Stimulated activated naive CD4-positive, alpha-beta T cell (primary cell): ENCODE results near the gene PHKB.
"Not testable (repeated sequence)": the region's sequence is repeated elsewhere in the genome, so short reads cannot be mapped to it uniquely, and the experiment has no call there.

ENCODE experiments used
- DNase-seq, 6 experiments: peaks; one replicate each; lab custom pipeline; 2025; lab: John Stamatoyannopoulos, UW

PHKB gene

DNA sequence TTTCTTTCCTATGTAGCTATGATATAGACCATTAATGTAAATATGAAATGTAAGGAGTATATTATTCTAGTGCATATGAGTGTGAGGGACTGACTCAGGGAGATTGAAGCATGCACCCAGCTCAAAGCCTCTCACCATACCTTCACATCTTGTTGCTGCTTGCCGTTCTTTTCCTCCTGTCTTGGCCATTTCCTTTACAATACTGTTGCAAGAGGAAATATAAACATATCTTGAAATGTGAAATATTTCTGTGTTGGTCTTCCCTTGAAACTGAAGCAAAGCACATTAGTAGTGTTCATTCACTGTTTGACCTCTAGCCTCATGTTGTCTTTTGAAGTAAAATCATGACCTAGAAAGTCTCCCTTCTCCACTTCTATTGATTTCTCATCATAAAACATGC lies 46.6 kb downstream of the PHKB start:
- no peak for DNase-seq

DNA sequence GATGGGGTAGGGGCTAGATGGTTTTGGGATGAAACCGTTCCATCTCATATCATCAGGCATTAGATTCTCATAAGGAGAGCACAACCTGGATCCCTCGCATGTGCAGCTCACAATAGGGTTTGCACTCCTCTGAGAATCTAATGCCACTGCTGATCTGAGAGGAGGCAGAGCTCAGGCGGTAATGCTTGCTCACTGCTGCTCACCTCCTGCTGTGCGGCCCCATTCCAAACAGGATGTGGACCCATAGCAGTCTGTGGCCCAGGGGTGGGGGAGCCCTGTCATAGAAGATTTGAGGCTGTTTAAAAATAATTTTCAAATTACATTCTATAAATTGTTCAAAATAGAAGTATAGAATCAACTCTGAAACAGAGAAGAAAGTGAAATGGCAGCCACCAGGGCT lies 50.8 kb downstream of the PHKB start:
- no peak for DNase-seq

DNA sequence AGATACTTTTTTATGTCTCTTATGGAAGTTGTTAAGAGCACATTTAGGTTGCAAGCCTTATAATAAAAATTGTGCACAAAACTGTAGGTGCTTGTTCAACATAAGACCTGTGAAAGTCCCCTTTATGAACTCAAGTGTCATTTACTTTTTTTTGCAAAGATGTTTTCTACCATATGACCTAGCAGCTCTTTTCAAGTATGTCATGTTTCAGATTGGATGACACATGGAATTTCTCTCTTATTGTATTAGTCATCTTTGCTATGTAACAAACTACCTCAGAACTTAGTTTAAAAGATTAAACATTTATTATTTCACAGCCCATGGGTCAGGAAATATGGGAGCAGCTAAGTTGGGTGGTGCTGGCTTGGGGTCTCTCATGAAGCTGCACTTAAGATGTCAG lies 57.9 kb downstream of the PHKB start:
- no peak for DNase-seq

DNA sequence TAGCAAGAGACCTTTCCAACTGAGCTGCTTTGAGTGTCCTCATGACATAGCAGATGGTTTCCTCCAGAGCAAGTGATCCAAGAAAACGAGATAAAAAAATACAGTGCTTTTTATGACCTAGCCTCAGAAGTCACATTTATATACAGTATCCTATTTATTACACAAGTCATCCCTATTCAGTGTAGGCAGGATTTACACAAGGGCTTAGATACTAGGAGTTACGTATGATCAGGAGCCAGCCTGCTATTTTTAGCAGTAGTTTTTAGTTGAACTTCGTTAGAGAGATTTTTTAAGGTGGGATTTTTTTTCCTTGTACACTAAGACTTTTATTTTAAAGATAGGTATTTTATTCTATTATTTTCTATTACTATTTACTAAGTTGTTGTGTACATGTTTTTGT lies 58.4 kb downstream of the PHKB start:
- DNase-seq: no peak

DNA sequence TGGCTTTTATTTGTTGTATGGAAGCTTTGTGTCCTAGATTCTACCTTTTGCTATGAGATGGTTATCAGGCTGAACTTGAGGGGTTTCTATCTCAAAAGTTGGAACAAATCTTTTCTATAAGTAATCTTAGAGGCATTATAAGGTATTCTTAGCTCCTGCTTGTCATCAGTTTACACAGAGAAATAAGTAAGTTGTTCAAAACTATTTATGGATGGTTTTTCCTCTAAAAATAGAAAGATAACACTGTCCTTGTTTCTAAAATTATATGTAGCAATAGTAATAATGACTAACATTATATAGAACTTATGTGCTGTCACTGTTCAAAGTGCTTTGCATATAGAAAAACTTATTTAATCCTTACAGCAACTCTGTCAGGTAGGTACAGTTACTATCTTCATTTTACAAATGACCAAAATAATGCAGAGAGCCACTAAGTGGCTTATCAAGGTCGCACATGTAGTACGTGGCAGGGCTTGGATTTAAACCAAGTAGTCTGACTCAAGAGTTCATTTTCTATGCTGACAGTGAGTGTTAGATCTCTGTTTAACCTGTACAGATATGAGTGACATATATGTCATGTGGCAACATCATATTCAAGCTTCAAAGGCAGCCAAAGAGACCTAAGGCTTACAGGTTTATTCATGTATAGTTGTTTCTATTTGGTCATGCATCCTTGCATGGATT lies 59.0 kb downstream of the PHKB start:
- no peak for DNase-seq

DNA sequence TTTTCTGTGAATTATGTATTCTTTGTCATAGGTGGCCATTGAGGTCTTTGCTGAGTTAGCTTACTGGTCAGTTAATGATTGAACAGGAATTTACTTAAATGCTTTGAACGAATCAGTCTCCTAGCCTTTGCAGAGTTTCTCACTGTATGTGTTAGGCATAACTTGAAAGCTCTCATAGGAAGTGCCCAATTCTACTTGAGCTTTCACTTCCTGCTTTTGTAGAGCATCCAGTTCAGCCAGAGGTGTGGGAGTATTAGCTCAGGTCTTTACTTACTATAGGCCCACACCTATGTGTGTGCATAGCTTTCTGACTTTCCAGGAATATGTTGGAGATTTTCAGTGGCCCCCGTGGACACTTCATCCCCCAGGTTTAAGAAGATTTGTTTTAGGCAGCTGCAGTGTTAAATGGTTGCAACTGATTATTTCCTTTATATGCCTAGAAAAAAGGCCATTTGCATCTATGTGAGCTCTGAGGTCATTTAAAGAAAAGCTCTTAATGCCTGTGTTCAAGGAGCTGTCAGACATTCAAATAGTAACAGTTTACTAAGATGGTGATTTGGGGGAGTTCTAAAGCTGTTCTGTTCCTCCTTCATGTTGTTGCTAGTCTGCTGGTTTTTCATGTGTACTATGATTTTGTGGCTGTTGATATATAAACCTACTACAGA lies 62.3 kb downstream of the PHKB start:
- DNase-seq: no peak

DNA sequence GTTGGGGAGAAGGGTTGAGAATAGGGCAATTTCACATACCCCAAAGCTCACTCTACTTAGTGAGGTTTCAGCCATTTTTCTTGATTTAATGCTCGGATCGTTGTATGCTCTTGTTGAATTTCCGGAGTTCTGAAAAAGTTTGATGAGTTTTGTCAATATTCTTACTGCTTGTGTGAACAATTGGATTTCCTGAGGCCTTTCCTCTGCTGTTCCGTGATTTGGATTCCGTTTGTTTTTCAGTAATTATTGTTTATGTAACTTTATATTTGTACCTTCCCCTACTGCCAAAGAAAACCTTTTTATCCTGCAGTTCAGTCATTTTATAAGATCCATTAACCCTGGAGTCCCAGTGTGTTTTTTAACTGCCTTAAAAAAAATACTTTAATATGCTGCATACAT lies 62.9 kb downstream of the PHKB start:
- no peak for DNase-seq

DNA sequence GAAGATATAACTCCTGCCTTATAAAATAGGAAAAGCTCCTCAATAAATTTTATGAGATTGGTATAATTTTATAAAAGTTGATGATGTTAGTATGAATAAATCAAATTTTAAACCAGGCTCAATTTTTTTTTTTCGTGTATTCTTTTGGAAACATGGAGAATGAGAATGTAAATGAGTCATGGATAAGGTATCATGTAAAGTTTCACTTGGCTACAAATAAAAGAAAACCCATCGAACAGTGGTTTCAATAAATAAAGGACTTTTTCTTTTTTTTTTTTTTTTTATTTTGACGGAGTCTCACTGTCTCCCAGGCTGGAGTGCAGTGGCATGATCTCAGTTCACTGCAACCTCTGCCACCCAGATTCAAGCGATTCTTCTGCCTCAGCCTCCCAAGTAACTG lies 67.3 kb downstream of the PHKB start:
- DNase-seq: no peak

DNA sequence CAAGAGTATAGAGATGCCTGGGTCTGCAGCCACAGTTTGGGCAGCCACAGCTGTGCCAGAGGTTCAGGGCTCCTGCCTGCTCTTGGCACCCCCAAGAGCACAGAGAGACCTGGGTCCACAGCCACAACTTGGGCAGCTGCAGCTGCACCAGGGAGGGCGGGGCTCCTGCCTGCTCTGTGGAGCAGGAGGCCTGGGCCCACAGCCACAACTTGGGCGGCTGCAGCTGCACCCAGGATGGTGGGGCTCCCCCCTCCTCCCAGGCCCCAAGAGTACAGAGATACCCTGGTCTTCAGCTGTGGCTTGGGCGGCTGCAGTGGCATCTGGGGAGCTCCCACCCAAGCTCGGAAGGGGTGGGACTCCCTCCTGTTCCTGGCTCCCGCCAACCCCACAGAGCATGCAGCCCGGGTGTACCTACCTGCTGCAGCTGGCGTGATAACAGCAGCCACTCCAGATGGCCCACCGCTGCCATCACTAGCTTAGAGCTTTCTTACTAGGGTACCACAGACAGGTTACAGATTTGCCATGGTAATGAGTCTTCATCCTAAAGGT lies 72.7 kb downstream of the PHKB start:
- no peak for DNase-seq

DNA sequence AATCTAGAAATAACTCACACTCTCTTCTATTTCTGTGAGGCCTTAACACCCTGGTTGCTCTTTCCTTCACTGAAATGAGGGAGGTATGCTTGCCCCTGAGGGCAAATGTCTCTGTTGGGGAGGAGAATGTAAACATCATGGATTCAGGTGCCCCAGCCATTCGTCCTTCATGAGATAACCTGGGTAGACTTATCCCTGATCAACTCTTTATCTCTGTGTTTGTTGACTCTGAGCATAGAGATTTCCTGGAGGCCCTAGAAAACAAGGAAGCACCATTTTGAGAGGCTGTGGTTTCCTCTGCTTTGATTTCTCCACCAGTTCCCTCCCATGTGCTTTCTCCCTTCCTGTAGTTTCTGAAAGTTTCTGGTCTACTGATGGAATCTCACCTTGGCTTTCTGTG lies 77.3 kb downstream of the PHKB start:
- DNase-seq: no peak

DNA sequence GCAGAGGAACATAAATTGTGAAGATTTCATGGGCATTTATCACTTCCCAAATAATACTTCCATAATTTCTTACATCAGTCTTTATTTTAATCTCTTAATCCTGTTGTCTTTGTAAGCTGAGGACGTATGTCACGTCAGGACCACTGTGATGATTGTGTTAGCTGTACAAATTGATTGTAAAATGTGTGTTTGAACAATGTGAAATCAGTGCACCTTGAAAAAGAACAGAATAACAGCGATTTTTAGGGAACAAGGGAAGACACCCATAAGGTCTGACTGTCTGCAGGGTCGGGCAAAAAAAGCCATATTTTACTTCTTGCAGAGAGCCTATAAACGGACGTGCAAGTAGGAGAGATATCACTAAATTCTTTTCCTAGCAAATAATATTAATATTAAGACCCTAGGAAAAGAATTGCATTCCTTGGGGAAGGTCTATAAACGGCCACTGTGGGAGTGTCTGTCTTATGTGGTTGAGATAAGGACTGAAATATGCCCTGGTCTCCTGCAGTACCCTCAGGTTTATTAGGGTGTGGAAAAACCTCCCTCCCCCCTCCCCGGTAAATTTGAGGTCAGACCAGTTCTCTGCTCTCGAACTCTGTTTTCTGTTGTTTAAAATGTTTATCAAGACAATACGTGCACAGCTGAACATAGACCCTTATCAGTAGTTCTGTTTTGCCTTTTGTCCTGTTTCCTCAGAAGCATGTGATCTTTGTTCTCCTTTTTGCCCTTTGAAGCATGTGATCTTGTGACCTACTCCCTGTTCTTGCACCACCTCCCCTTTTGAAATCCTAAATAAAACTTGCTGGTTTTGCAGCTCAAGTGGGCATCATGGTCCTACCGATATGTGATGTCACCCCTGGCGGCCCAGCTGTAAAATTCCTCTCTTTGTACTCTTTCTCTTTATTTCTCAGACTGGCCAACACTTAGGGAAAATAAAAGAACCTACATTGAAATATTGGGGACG lies 78.9 kb downstream of the PHKB start:
- DNase-seq: not testable (repeated sequence)

DNA sequence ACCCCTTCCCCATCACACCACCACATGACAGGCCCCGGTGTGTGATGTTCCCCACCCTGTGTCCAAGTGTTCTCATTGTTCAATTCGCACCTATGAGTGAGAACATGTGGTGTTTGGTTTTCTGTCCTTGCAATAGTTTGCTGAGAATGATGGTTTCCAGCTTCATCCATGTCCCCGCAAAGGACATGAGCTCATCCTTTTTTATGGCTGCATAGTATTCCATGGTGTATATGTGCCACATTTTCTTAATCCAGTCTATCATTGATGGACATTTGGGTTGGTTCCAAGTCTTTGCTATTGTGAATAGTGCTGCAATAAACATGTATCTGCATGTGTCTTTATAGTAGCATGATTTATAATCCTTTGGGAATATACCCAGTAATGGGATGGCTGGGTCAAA lies 80.0 kb downstream of the PHKB start:
- not testable (repeated sequence) for DNase-seq

DNA sequence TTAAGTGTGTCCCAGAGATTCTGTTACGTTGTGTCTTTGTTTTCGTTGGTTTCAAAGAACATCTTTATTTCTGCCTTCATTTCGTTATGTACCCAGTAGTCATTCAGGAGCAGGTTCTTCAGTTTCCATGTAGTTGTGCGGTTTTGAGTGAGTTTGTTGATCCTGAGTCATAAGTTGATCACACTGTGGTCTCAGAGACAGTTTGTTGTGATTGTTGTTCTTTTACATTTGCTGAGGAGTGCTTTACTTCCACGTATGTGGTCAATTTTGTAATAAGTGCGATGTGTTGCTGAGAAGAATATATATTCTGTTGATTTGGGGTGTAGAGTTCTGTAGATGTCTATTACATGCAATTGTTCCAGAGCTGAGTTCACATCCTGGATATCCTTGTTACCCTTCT lies 83.1 kb downstream of the PHKB start:
- DNase-seq: not testable (repeated sequence)

DNA sequence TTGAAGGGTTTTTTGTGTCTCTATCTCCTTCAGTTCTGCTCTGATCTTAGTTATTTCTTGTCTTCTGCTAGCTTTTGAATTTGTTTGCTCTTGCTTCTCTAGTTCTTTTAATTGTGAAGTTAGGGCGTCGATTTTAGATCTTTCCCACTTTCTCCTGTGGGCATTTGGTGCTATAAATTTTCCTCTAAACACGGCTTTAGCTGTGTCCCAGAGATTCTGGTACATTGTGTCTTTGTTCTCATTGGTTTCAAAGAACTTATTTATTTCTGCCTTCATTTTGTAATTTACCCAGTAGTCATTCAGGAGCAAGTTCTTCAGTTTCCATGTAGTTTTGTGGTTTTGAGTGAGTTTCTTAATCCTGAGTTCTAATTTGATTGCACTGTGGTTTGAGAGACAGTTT lies 90.1 kb downstream of the PHKB start:
- DNase-seq: not testable (repeated sequence)

DNA sequence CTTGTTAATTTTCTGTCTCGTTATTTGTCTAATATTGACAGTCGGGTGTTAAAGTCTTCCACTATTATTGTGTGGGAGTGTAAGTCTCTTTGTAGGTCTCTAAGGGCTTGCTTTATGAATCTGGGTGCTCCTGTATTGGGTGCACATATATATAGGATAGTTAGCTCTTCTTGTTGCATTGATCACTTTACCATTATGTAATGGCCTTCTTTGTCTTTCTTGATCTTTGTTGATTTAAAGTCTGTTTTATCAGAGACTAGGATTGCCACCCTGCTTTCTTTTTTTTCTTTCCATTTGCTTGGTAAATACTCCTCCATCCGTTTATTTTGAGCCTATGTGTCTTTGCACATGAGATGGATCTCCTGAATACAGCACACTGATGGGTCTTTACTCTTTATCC lies 90.6 kb downstream of the PHKB start:
- not testable (repeated sequence) for DNase-seq

DNA sequence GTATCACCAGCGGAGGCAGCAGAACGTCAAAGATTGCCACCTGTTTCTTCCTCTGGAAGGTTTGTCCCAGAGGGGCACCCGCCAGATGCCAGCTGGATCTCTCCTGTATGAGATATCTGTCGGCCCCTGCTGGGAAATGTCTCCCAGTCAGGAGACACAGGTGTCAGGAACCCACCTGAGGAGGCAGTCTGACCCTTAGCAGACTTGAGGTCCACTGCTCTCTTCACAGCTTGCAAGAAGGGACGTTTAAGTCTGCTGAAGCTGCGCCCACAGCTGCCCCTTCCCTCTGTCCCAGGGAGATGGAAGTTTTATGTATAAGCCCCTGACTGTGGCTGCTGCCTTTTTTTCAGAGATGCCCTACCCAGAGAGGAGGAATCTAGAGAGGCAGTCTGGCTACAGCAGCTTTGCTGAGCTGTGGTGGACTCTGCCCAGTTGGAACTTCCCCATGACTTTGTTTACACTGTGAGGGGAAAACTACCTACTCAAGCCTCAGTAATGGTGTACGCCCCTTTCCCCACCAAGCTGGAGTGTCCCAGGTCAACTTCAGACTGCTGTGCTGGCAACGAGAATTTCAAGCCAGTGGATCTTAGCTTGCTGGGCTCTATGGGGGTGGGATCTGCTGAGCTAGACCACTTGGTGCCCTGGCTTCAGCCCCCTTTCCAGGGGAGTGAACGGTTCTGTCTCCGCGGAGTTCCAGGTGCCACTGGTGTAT lies 92.9 kb downstream of the PHKB start:
- DNase-seq: no peak

DNA sequence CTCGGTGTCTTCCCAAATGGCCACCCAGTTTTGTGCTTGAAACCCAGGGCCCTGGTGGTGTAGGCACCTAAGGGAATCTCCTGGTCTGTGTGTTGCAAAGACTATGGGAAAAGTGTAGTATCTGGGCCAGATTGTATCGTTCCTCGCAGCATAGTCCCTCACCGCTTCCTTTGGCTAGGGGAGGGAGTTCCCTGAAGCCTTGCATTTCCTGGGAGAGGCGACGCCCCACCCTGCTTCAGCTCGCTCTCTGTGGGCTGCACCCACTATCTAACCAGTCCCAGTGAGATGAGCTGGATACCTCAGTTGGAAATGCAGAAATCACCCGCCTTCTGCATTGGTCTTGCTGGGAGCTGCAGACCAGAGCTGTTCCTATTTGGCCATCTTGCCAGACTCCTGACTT lies 93.5 kb downstream of the PHKB start:
- not testable (repeated sequence) for DNase-seq

DNA sequence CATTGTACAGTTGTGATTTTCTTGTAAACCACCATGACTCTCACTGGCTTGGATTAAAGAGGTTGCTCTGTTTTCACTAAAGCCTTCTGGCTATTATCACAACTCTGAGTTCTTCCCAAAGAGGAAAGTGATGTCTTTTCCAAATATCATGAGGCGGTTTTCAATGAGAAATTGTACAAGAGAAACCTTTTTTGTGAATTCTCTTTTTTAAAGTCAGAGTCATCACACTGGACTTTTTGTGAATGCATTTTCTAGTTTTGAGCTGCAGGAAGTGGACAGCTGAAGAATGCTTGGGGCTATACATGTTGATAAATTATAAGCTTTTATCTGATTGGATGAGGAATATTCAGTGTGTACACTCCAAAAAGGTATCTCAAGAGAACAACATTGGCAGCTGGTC lies 100.2 kb downstream of the PHKB start:
- no peak for DNase-seq

DNA sequence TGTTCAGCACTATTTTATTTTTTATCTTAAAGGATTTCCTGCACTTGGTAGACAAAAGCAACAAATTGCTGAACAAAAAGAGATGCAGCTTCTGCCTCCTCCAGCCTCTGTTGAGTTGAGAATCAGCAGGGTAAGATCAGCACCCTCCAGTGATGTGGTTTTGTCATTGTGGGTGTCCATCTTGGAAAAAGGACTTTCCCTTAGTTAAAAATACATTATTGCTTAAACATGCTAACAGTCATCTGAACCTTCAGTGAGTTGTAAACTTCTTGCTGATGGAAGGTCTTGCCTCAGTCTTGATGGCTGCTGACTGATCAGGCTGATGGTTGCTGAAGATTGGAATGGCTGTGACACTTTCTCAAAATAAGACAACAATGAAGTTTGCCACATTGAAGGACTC lies 101.2 kb downstream of the PHKB start:
- no peak for DNase-seq

DNA sequence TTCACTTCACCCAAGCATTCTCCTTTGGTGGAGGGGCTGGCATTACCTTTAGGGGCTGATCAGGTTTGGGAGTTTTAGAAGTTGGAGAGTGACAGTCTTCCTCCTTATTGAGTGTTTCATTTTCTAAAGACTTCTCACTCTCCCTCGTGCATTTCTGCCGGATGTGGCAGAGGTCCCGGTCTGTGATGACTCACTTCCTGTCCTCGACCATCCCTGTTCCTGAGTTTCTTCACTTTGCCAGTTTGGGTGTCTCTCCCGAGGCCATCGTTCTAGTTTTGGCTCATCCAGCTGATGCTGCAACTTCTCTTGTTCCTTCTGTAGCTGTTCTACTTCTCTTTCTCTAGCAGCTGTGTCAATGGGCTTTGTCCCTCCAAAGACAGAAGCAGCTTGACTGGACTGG lies 104.3 kb downstream of the PHKB start:
- no peak for DNase-seq

DNA sequence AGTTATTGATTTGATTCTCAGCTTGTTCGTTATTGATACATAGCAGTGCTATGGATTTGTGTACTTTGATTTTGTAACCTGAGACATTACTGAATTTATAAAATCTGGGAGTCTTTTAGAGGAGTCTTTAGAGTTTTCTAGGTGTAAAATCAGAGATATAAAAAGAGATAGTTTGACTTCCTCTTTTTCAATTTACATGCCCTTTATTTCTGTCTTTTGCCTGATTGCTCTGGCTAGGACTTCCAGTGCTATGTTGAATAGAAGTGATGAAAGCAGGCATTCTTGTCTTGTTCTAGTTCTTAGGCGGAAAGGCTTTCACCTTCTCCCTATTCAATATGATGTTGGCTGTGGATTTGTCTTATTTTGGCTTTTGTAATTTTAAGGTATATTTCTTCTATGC lies 106.2 kb downstream of the PHKB start:
- DNase-seq: no peak

DNA sequence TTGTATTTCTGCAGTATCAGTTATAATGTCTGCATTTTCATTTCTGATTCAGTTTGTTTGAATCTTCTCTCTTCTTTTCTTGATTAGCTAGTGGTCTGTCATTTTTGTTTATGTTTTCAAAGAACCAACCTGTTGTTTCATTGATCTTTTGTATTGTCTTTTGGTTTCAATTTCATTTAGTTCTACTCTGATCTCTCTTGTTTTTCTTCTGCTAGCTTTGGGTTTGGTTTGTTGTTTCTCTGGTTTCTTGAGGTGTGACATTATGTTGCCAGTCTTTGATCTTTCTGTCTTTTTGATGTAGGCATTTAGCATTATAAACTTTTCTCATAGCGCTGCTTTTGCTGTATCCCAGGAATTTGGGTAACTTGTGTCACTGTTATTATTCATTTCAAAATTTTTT lies 107.2 kb downstream of the PHKB start:
- DNase-seq: peak in 2 of 6 experiments; percentile 3 to 9
